ENCODE measurements around the gene IMMT. TPM values are rescaled to one million over a fixed set of nuclear protein-coding genes. Genes with fewer than 3 reads are reported as not detected.

IMMT gene
- total and polyA plus RNA-seq, 9 of the 15 experiments (the other 6 are each of a cell fraction or from before 2014, with no cell fraction given): 119 to 294 (median 140) TPM

DNA sequence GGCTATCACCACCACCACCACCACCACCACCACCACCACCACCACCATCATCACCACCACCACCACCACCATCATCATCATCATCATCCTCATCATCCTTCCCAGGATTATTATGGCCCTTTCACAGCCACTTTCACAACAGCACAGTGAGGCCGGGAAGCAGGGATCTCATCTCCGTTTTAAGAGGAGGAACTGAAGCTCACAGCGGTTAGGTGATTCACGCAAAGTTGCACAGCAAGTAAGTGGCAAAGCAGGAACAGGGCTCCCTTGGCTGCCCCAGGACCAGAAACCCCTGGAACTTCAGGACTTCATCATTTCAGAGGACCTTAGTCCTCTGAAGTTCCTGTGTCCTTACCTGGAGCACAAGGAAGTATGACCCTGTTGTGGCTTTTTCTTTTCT is 30.8 kb upstream of the IMMT start:
- no peaks in the 10 kb centered on the region for H3K9me3 ChIP-seq (replicated peaks; ENCODE audit: control insufficient read depth, insufficient read depth, low read depth, low read length)
- WGBS (ENCODE audit: insufficient coverage, low coverage, missing lambda C conversion rate): 30% methylated on average over 4 of the region's 4 CpGs
- TF ChIP-seq ATF1 (CRISPR knock-in tag; IDR thresholded peaks at IDR 0.05) (no peak), ATF1 (tag; IDR thresholded peaks at IDR 0.05) (no peak), ZKSCAN3 (CRISPR knock-in tag; IDR thresholded peaks at IDR 0.05) (no peak), TAF9B (IDR thresholded peaks at IDR 0.05; ENCODE audit: partially characterized antibody) (no peak), ELF1 (tag; IDR thresholded peaks at IDR 0.05) (no peak)
- TF ChIP-seq, protein P1, sequence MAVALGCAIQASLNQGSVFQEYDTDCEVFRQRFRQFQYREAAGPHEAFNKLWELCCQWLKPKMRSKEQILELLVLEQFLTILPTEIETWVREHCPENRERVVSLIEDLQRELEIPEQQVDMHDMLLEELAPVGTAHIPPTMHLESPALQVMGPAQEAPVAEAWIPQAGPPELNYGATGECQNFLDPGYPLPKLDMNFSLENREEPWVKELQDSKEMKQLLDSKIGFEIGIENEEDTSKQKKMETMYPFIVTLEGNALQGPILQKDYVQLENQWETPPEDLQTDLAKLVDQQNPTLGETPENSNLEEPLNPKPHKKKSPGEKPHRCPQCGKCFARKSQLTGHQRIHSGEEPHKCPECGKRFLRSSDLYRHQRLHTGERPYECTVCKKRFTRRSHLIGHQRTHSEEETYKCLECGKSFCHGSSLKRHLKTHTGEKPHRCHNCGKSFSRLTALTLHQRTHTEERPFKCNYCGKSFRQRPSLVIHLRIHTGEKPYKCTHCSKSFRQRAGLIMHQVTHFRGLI (CRISPR knock-in tag; IDR thresholded peaks at IDR 0.05): no peak
- TF ChIP-seq, protein P2, sequence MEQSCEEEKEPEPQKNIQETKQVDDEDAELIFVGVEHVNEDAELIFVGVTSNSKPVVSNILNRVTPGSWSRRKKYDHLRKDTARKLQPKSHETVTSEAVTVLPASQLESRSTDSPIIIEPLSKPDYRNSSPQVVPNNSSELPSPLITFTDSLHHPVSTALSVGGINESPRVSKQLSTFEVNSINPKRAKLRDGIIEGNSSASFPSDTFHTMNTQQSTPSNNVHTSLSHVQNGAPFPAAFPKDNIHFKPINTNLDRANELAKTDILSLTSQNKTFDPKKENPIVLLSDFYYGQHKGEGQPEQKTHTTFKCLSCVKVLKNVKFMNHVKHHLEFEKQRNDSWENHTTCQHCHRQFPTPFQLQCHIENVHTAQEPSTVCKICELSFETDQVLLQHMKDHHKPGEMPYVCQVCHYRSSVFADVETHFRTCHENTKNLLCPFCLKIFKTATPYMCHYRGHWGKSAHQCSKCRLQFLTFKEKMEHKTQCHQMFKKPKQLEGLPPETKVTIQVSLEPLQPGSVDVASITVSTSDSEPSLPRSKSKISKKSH (CRISPR knock-in tag; IDR thresholded peaks at IDR 0.05): no peak
- TF ChIP-seq, protein P3, sequence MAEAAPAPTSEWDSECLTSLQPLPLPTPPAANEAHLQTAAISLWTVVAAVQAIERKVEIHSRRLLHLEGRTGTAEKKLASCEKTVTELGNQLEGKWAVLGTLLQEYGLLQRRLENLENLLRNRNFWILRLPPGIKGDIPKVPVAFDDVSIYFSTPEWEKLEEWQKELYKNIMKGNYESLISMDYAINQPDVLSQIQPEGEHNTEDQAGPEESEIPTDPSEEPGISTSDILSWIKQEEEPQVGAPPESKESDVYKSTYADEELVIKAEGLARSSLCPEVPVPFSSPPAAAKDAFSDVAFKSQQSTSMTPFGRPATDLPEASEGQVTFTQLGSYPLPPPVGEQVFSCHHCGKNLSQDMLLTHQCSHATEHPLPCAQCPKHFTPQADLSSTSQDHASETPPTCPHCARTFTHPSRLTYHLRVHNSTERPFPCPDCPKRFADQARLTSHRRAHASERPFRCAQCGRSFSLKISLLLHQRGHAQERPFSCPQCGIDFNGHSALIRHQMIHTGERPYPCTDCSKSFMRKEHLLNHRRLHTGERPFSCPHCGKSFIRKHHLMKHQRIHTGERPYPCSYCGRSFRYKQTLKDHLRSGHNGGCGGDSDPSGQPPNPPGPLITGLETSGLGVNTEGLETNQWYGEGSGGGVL (CRISPR knock-in tag; IDR thresholded peaks at IDR 0.05): no peak
- no peak overlapping the region for H3K27ac ChIP-seq (ENCODE audit: extremely low read depth, low read depth, low read length)
- in situ Hi-C loops (cut with MboI): no loop called here
- ChIA-PET POLR2A (interaction anchor here (0.6 kb wide), 1 partner anchor 15 kb away, joined by 5 read pairs; no protein-coding TSS in a partner anchor), CTCF (ENCODE audit: low intra/inter-chr PET ratio) (no interaction called here)
- intact Hi-C loops (cut with micrococcal nuclease): loop anchor here (10.0 kb wide), 1 partner anchor 401 kb away; no protein-coding TSS in a partner anchor
- no peak for DNase-seq (ENCODE audit: extremely low read depth in 1 of 4, low spot score in 3 of 4)
- H3K4me3 ChIP-seq: no peak overlapping the region
- FAIRE-seq: no peak
- no peak for ATAC-seq
- H2AFZ ChIP-seq (ENCODE audit: low read depth, low read length): no peak overlapping the region
- H3K27me3 ChIP-seq (ENCODE audit: control insufficient read depth in 2 of 2, insufficient read depth in 2 of 2, low read length in 2 of 2): peaks cover 22 to 35% of the 10 kb centered on the region in 2 experiments; a peak in 4 of 5 replicates
- BruUV-seq (replicated peaks): no TSS peak
- H3K79me2 ChIP-seq (ENCODE audit: control insufficient read depth, insufficient read depth, low read length): no peaks in the 10 kb centered on the region
- H3K4me1 ChIP-seq (replicated peaks in 1 of 2; ENCODE audit: control insufficient read depth in 2 of 2, insufficient read depth in 2 of 2, low read length in 2 of 2): peaks cover 7 to 8% of the 10 kb centered on the region in 2 experiments; a peak in 3 of 5 replicates
- H3K9me1 ChIP-seq (ENCODE audit: control insufficient read depth, insufficient read depth, low read length): no peaks in the 10 kb centered on the region
- no peak overlapping the region for H3K4me2 ChIP-seq (ENCODE audit: insufficient read depth, low read length)
- H3K9ac ChIP-seq (ENCODE audit: insufficient read depth in 1 of 2, low read depth in 2 of 2, low read length in 2 of 2): no peak overlapping the region
- no peaks in the 10 kb centered on the region for H3K36me3 ChIP-seq (ENCODE audit: control insufficient read depth, insufficient read depth, low read length)
- H4K20me1 ChIP-seq (replicated peaks; ENCODE audit: control insufficient read depth, insufficient read depth, low read length): peaks cover 2% of the 10 kb centered on the region; the same call in 1 of the 2 replicates

Data from K562 (cell line).